Neutrophil (primary cell): ENCODE results near the gene ANKRD44.

Experiments used
- H3K27ac ChIP-seq: fragments of 200-600 bp; sonication (generic); 2 replicates; pipeline ENCODE4 v1.5.1; 2016; ENCODE audit warnings: mild to moderate bottlenecking, moderate library complexity
- H3K27me3 ChIP-seq: fragments of 200-600 bp; sonication (generic); 2 replicates; pipeline ENCODE4 v1.6.0; 2016; ENCODE audit warnings: mild to moderate bottlenecking
- H3K36me3 ChIP-seq: fragments of 200-600 bp; sonication (generic); 2 replicates; pipeline ENCODE4 v1.5.1; 2017
- H3K4me1 ChIP-seq, 2 experiments: fragments of 200-600 bp in 1 of 2; sonication (generic) in 1 of 2; 1 replicate in 1 of 2; 2 replicates in 1 of 2; pipeline versions ENCODE4 v1.5.1 to v1.6.1; 2013 to 2016; ENCODE audit warnings: low read depth in 1 of 2, low read length in 1 of 2, mild to moderate bottlenecking in 1 of 2, moderate library complexity in 1 of 2; ENCODE audit not compliant: control insufficient read depth in 1 of 2, insufficient read depth in 1 of 2
- H3K4me3 ChIP-seq, 2 experiments: fragments of 200-600 bp in 1 of 2; sonication (generic) in 1 of 2; 1 replicate in 1 of 2; 2 replicates in 1 of 2; pipeline ENCODE4 v1.5.1; 2013 to 2016; ENCODE audit warnings: low read depth in 1 of 2, low read length in 1 of 2, mild to moderate bottlenecking in 1 of 2, moderate library complexity in 1 of 2
- H3K9me3 ChIP-seq: fragments of 200-600 bp; sonication (generic); 2 replicates; pipeline ENCODE4 v1.5.1; 2016
- TF ChIP-seq, protein P1 (sequence below): fragments of 200-600 bp; sonication (generic); IDR thresholded peaks from 2 replicates; pipeline ENCODE4 v1.5.1; 2016; ENCODE audit warnings: antibody characterized with exemption

The ANKRD44 gene

DNA sequence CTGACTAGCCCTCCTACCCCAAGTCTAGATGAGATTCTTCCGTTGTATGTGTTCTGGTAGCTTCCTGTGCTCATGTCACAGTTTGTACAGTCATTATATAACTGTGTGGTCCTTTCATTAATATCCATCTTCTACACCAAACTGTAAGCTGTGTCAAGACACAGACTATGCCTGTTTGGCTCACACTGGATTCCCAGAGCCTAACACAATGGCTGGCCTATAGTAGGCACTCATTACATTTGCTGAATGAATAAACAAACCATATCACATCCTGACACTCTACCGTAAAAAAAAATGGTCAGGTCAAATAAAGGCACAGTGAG, 72.6 kb downstream of the ANKRD44 start:
- H3K9me3 ChIP-seq = no peaks in the 10 kb centered on the region
- H3K27ac ChIP-seq = peak overlapping the region; percentile 87
- H3K36me3 ChIP-seq = no peaks in the 10 kb centered on the region
- H3K4me3 ChIP-seq = no peak overlapping the region
- H3K4me1 ChIP-seq = peaks cover 63 to 88% of the 10 kb centered on the region in 2 experiments
- TF ChIP-seq, protein P1, sequence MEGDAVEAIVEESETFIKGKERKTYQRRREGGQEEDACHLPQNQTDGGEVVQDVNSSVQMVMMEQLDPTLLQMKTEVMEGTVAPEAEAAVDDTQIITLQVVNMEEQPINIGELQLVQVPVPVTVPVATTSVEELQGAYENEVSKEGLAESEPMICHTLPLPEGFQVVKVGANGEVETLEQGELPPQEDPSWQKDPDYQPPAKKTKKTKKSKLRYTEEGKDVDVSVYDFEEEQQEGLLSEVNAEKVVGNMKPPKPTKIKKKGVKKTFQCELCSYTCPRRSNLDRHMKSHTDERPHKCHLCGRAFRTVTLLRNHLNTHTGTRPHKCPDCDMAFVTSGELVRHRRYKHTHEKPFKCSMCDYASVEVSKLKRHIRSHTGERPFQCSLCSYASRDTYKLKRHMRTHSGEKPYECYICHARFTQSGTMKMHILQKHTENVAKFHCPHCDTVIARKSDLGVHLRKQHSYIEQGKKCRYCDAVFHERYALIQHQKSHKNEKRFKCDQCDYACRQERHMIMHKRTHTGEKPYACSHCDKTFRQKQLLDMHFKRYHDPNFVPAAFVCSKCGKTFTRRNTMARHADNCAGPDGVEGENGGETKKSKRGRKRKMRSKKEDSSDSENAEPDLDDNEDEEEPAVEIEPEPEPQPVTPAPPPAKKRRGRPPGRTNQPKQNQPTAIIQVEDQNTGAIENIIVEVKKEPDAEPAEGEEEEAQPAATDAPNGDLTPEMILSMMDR = no peak
- no peaks in the 10 kb centered on the region for H3K27me3 ChIP-seq

GRCh38 chr2:197237291-197238042, 73.1 kb downstream of the ANKRD44 start:
- TF ChIP-seq, protein P1 = no peak
- H3K36me3 ChIP-seq = no peaks in the 10 kb centered on the region
- H3K27ac ChIP-seq = peak overlapping the region; percentile 87
- H3K9me3 ChIP-seq = no peaks in the 10 kb centered on the region
- H3K4me1 ChIP-seq = peaks cover 63 to 87% of the 10 kb centered on the region in 2 experiments
- H3K27me3 ChIP-seq = no peaks in the 10 kb centered on the region
- H3K4me3 ChIP-seq = no peak overlapping the region

DNA sequence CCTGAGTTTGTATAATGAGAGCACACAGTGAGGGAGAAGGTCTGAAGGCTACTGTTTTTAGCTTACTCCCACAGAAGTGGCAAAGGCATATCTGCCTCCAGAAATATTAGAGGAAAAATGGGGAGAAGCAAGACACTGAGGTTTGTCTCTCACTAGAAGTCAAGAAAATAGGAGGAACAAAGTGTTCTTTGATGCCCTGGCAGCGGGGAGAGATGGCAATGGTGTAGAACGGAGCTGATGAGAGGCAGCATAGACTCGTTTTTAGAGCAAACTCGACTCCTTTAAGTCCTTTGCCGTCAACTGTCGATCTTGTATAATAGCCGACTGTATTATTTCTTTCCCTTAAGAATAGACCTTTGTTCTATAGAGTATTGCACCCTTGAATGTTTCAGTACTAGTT, 73.8 kb downstream of the ANKRD44 start:
- Histone ChIP-seq H3K36me3 (no peaks in the 10 kb centered on the region), H3K27me3 (no peaks in the 10 kb centered on the region), H3K4me1 (peaks cover 63 to 87% of the 10 kb centered on the region in 2 experiments), H3K4me3 (no peak overlapping the region), H3K27ac (peak overlapping the region; percentile 28), H3K9me3 (no peaks in the 10 kb centered on the region)
- TF ChIP-seq, protein P1 = no peak

- no peak overlapping the region for H3K4me3 ChIP-seq
- no peaks in the 10 kb centered on the region for H3K36me3 ChIP-seq
- H3K9me3 ChIP-seq = no peaks in the 10 kb centered on the region
- TF ChIP-seq, protein P1 = no peak
- peaks cover 61 to 85% of the 10 kb centered on the region in 2 experiments for H3K4me1 ChIP-seq
- peak overlapping the region; percentile 28 for H3K27ac ChIP-seq
- no peaks in the 10 kb centered on the region for H3K27me3 ChIP-seq
Measured at GRCh38 chr2:197236159-197236558, 74.4 kb downstream of the ANKRD44 start.

GRCh38 chr2:197235711-197236110, 74.9 kb downstream of the ANKRD44 start:
- peaks cover 56 to 81% of the 10 kb centered on the region in 2 experiments for H3K4me1 ChIP-seq
- no peak overlapping the region for H3K4me3 ChIP-seq
- H3K9me3 ChIP-seq = no peaks in the 10 kb centered on the region
- no peaks in the 10 kb centered on the region for H3K27me3 ChIP-seq
- TF ChIP-seq, protein P1 = no peak
- H3K27ac ChIP-seq = peak overlapping the region; percentile 28
- no peaks in the 10 kb centered on the region for H3K36me3 ChIP-seq
